ENCODE measurements around the gene SCARF1. TPM values are rescaled to one million over a fixed set of nuclear protein-coding genes. Genes with fewer than 3 reads are reported as not detected.
"Not testable (repeated sequence)": the region's sequence is repeated elsewhere in the genome, so short reads cannot be mapped to it uniquely, and the experiment has no call there.

SCARF1 gene
- total and polyA plus RNA-seq, 2 experiments from 2014 or later = 1.8 to 9.8 TPM

- no peaks in the 10 kb centered on the region for H3K4me1 ChIP-seq (ENCODE audit: low read depth)
- H3K4me3 ChIP-seq = no peak overlapping the region
- H3K27me3 ChIP-seq = no peaks in the 10 kb centered on the region
- TF ChIP-seq CTCF (IDR thresholded peaks at IDR 0.05; ENCODE audit: low read depth, low read length) = no peak
- H3K9me3 ChIP-seq (ENCODE audit: low read depth) = no peaks in the 10 kb centered on the region
- no peak for DNase-seq (ENCODE audit: low read depth in 1 of 2, low spot score in 1 of 2)
- peaks cover 85% of the 10 kb centered on the region for H3K36me3 ChIP-seq
- no peak overlapping the region for H3K27ac ChIP-seq
Measured at GRCh38 chr17:1658100-1658499, 12.6 kb upstream of the SCARF1 start.

- H3K4me1 ChIP-seq (ENCODE audit: low read depth) = peaks cover 6% of the 10 kb centered on the region
- no peaks in the 10 kb centered on the region for H3K27me3 ChIP-seq
- H3K9me3 ChIP-seq (ENCODE audit: low read depth) = no peaks in the 10 kb centered on the region
- TF ChIP-seq CTCF (IDR thresholded peaks at IDR 0.05; ENCODE audit: low read depth, low read length) = no peak
- H3K36me3 ChIP-seq = peaks cover 70% of the 10 kb centered on the region
- no peak overlapping the region for H3K4me3 ChIP-seq
- no peak overlapping the region for H3K27ac ChIP-seq
- DNase-seq (ENCODE audit: low read depth in 1 of 2, low spot score in 1 of 2) = no peak
Measured at GRCh38 chr17:1653735-1654134, 8.2 kb upstream of the SCARF1 start.

GRCh38 chr17:1652794-1653193, 7.3 kb upstream of the SCARF1 start:
- H3K27me3 ChIP-seq; DNase-seq (ENCODE audit: low read depth in 1 of 2, low spot score in 1 of 2); H3K4me3 ChIP-seq; H3K9me3 ChIP-seq (ENCODE audit: low read depth); H3K27ac ChIP-seq: not testable (repeated sequence)
- H3K36me3 ChIP-seq = peaks cover 60% of the 10 kb centered on the region
- H3K4me1 ChIP-seq (ENCODE audit: low read depth) = peaks cover 14% of the 10 kb centered on the region

GRCh38 chr17:1651559-1651844, 6.0 kb upstream of the SCARF1 start:
- DNase-seq (ENCODE audit: low read depth in 1 of 2, low spot score in 1 of 2) = no peak
- Histone ChIP-seq H3K27me3 (no peaks in the 10 kb centered on the region), H3K9me3 (ENCODE audit: low read depth) (no peaks in the 10 kb centered on the region), H3K27ac (peak overlapping the region; percentile 94), H3K36me3 (peaks cover 53% of the 10 kb centered on the region), H3K4me3 (no peak overlapping the region), H3K4me1 (ENCODE audit: low read depth) (peaks cover 17% of the 10 kb centered on the region)
- TF ChIP-seq CTCF (IDR thresholded peaks at IDR 0.05; ENCODE audit: low read depth, low read length) = no peak

GRCh38 chr17:1650731-1651558, 5.4 kb upstream of the SCARF1 start:
- TF ChIP-seq CTCF (IDR thresholded peaks at IDR 0.05; ENCODE audit: low read depth, low read length) = no peak
- Histone ChIP-seq H3K4me3 (no peak overlapping the region), H3K27me3 (no peaks in the 10 kb centered on the region), H3K4me1 (ENCODE audit: low read depth) (peaks cover 17% of the 10 kb centered on the region), H3K36me3 (peaks cover 48% of the 10 kb centered on the region), H3K27ac (peak overlapping the region; percentile 94), H3K9me3 (ENCODE audit: low read depth) (no peaks in the 10 kb centered on the region)
- no peak for DNase-seq (ENCODE audit: low read depth in 1 of 2, low spot score in 1 of 2)

GRCh38 chr17:1649844-1650501, 4.4 kb upstream of the SCARF1 start, which contains the start of gene RILP:
TSS of gene RILP (minus strand) at chr17:1649866. CDS start at chr17:1649804, 62 bp downstream.
- Histone ChIP-seq H3K27ac (peak within 1 kb of the TSS; percentile 94), H3K27me3 (no peaks in the 10 kb centered on the region), H3K4me3 (peak within 1 kb of the TSS; percentile 44), H3K4me1 (ENCODE audit: low read depth) (peaks cover 17% of the 10 kb centered on the region), H3K36me3 (peaks cover 41% of the 10 kb centered on the region), H3K9me3 (ENCODE audit: low read depth) (no peaks in the 10 kb centered on the region)
- DNase-seq (ENCODE audit: low read depth in 1 of 2, low spot score in 1 of 2) = peak; percentile 55 to 95
- TF ChIP-seq CTCF (IDR thresholded peaks at IDR 0.05; ENCODE audit: low read depth, low read length) = no peak
